ENCODE results near the gene KIF11.

GRCh38 chr10:92688573-92688926 is 95.6 kb downstream of the KIF11 start:
- no peak for TF ChIP-seq CTCF (IDR thresholded peaks at IDR 0.05; ENCODE audit: poor library complexity, severe bottlenecking)
- no peak for TF ChIP-seq REST (IDR thresholded peaks at IDR 0.05; ENCODE audit: borderline replicate concordance)
- no peak for TF ChIP-seq TAF1 (IDR thresholded peaks at IDR 0.05; ENCODE audit: low read depth)
- TF ChIP-seq POLR2AphosphoS5 (IDR thresholded peaks at IDR 0.05) = no peak
- no peak for TF ChIP-seq EP300 (conservative IDR thresholded peaks at IDR 0.05; ENCODE audit: poor library complexity, severe bottlenecking)
- no peak for TF ChIP-seq EZH2 (IDR thresholded peaks at IDR 0.05; ENCODE audit: borderline replicate concordance, insufficient read depth, low read length, poor library complexity, severe bottlenecking)
- no peak for TF ChIP-seq MXI1 (conservative IDR thresholded peaks at IDR 0.05; ENCODE audit: poor library complexity, severe bottlenecking)
- TF ChIP-seq RAD21 (conservative IDR thresholded peaks at IDR 0.05) = no peak

Data from neural cell (in vitro differentiated cells).